HG03457 (cell line): Measurements from ENCODE around the gene NUP153.
A peak's percentile ranks its signal among the peaks of the same experiment; 100 is the strongest.
"Not testable (repeated sequence)": the region's sequence is repeated elsewhere in the genome, so short reads cannot be mapped to it uniquely, and the experiment has no call there.

Source experiments
- ATAC-seq: cut with Tn5 transposase; IDR thresholded peaks from one replicate; pipeline ENCODE4 v1.9.1; 2021; ENCODE audit warnings: moderate number of reproducible peaks; ENCODE audit not compliant: unreplicated experiment

The NUP153 gene

GRCh38 chr6:17714879-17715851 lies 8.4 kb upstream of the NUP153 start:
- peak; percentile 79 for ATAC-seq

GRCh38 chr6:17714177-17714576 lies 7.5 kb upstream of the NUP153 start:
- ATAC-seq = no peak

- no peak for ATAC-seq
Observed at GRCh38 chr6:17712576-17712975, 5.9 kb upstream of the NUP153 start.

GRCh38 chr6:17710331-17710730 lies 3.6 kb upstream of the NUP153 start:
- no peak for ATAC-seq

- ATAC-seq = no peak
Observed at GRCh38 chr6:17709476-17709875, 2.8 kb upstream of the NUP153 start.

GRCh38 chr6:17708035-17708434 lies 1.3 kb upstream of the NUP153 start:
- not testable (repeated sequence) for ATAC-seq

- no peak for ATAC-seq
Observed at GRCh38 chr6:17707371-17707651, 586 bp upstream of the NUP153 start.

- ATAC-seq = peak; percentile 51
Observed at GRCh38 chr6:17705778-17706579, 746 bp downstream of the NUP153 start.

GRCh38 chr6:17705428-17705777 lies 1.3 kb downstream of the NUP153 start:
- ATAC-seq = no peak

GRCh38 chr6:17703256-17703694 lies 3.5 kb downstream of the NUP153 start:
- no peak for ATAC-seq

- no peak for ATAC-seq
Observed at GRCh38 chr6:17700421-17701416, 6.0 kb downstream of the NUP153 start.

GRCh38 chr6:17691925-17692538 lies 14.7 kb downstream of the NUP153 start:
- no peak for ATAC-seq

GRCh38 chr6:17688481-17688880 lies 18.2 kb downstream of the NUP153 start:
- ATAC-seq = no peak

GRCh38 chr6:17687136-17687535 lies 19.6 kb downstream of the NUP153 start:
- no peak for ATAC-seq

- no peak for ATAC-seq
Observed at GRCh38 chr6:17684134-17684533, 22.6 kb downstream of the NUP153 start.

- no peak for ATAC-seq
Observed at GRCh38 chr6:17683428-17683827, 23.3 kb downstream of the NUP153 start.

- ATAC-seq = no peak
Observed at GRCh38 chr6:17679726-17680125, 27.0 kb downstream of the NUP153 start.

GRCh38 chr6:17677602-17678001 lies 29.1 kb downstream of the NUP153 start:
- no peak for ATAC-seq

GRCh38 chr6:17673543-17674254 lies 33.0 kb downstream of the NUP153 start:
- peak; percentile 63 for ATAC-seq
